AG10803 (cell line): Measurements from ENCODE around the gene PLCXD3.

ENCODE experiments used
- DNase-seq: peaks from one replicate; pipeline ENCODE4 v3.0.0; 2010; ENCODE audit warnings: low read depth
- H3K4me3 ChIP-seq: 2 replicates; pipeline ENCODE4 v1.5.1; 2011; ENCODE audit warnings: mild to moderate bottlenecking, low read length, control low read depth
- CTCF ChIP-seq: conservative IDR thresholded peaks from 2 replicates; pipeline ENCODE4 v1.5.1; 2011; ENCODE audit warnings: mild to moderate bottlenecking, low read length, control low read depth, inconsistent platforms

Gene PLCXD3

GRCh38 chr5:41404757-41405156 is 105.6 kb downstream of the PLCXD3 start:
- no peak for DNase-seq
- no peak overlapping the region for H3K4me3 ChIP-seq
- TF ChIP-seq CTCF, result no peak

GRCh38 chr5:41403846-41404245 is 106.6 kb downstream of the PLCXD3 start:
- TF ChIP-seq CTCF, result no peak
- no peak overlapping the region for H3K4me3 ChIP-seq
- no peak for DNase-seq

- DNase-seq, result no peak
- TF ChIP-seq CTCF, result no peak
- H3K4me3 ChIP-seq, result no peak overlapping the region
Measured at GRCh38 chr5:41402845-41403244, 107.6 kb downstream of the PLCXD3 start.

GRCh38 chr5:41399839-41400238 is 110.6 kb downstream of the PLCXD3 start:
- DNase-seq, result no peak
- TF ChIP-seq CTCF, result no peak
- H3K4me3 ChIP-seq, result no peak overlapping the region

GRCh38 chr5:41392016-41392415 is 118.4 kb downstream of the PLCXD3 start:
- DNase-seq, result no peak
- no peak for TF ChIP-seq CTCF
- H3K4me3 ChIP-seq, result no peak overlapping the region

- no peak for TF ChIP-seq CTCF
- no peak for DNase-seq
Measured at GRCh38 chr5:41374631-41375030, 135.8 kb downstream of the PLCXD3 start.

GRCh38 chr5:41373230-41373629 is 137.2 kb downstream of the PLCXD3 start:
- DNase-seq, result no peak
- TF ChIP-seq CTCF, result no peak

More at GRCh38 chr5:41374631-41375030, 135.8 kb downstream of the PLCXD3 start:
- no peak overlapping the region for H3K4me3 ChIP-seq

More at GRCh38 chr5:41373230-41373629, 137.2 kb downstream of the PLCXD3 start:
- H3K4me3 ChIP-seq, result no peak overlapping the region
